MM.1S (cell line): ENCODE data around the gene PLA2G6.

Experiments
- CTCF ChIP-seq: fragments of 300-600 bp; sonication (generic); IDR thresholded peaks from 2 replicates; pipeline ENCODE4 v1.5.1; 2016; ENCODE audit warnings: antibody characterized with exemption, low read length, mixed read lengths
- EZH2 ChIP-seq: fragments of 300-600 bp; sonication (generic); optimal IDR thresholded peaks from 2 replicates; pipeline ENCODE3; 2017; ENCODE audit warnings: low read depth, mild to moderate bottlenecking, antibody characterized with exemption, low read length, mixed read lengths
- EZH2phosphoT487 ChIP-seq: fragments of 300-600 bp; sonication (generic); IDR thresholded peaks from 2 replicates; pipeline ENCODE4 v1.6.1; 2018; ENCODE audit warnings: antibody characterized with exemption, low read length

- TF ChIP-seq CTCF (no peak), EZH2 (no peak), EZH2phosphoT487 (no peak)
These were observed 114.6 kb downstream of the PLA2G6 start for GRCh38 chr22:38067028-38067415.
